IMR-90 (cell line): ENCODE results near the gene HAUS5. TPM values are rescaled to one million over a fixed set of nuclear protein-coding genes. Genes with fewer than 3 reads are reported as not detected.

Source experiments
- ATAC-seq: fragments of 200-7000 bp; cut with Tn5 transposase; 2 replicates; pipeline ENCODE4 v1.9.1; 2020; ENCODE audit warnings: low read depth, mild to moderate bottlenecking, moderate library complexity
- BruUV-seq: library from RNA; stranded (reverse); fragments of 400-500 nt; replicated peaks from 2 replicates; lab custom pipeline; 2021; lab: Mats Ljungman, UMichigan
- CTCF ChIA-PET: fragments of 300-600 bp; formaldehyde crosslinking; extraction: SDS; loops from one replicate; lab custom pipeline; 2021; ENCODE audit warnings: antibody characterized with exemption; lab: Yijun Ruan, JAX
- POLR2A ChIA-PET: fragments of 300-600 bp; sonication (Branson Sonifier 250); formaldehyde crosslinking; loops from one replicate; lab custom pipeline; 2022; ENCODE audit warnings: antibody characterized with exemption; ENCODE audit not compliant: unreplicated experiment; lab: Charles Lee
- DNase-seq: peaks from one replicate; pipeline ENCODE4 v3.0.0; 2013
- H2AFZ ChIP-seq: replicated peaks from 2 replicates; pipeline ENCODE3; 2013; ENCODE audit warnings: low read length, mild to moderate bottlenecking; ENCODE audit not compliant: poor library complexity
- H2AK5ac ChIP-seq: 2 replicates; pipeline ENCODE4 v1.6.1; 2013; ENCODE audit warnings: low read depth, low read length, inconsistent platforms
- H2AK9ac ChIP-seq: replicated peaks from 2 replicates; pipeline ENCODE3; 2013; ENCODE audit warnings: mild to moderate bottlenecking, low read depth, low read length, moderate library complexity; ENCODE audit not compliant: poor library complexity
- H2BK120ac ChIP-seq: 2 replicates; pipeline ENCODE4 v1.6.1; 2013; ENCODE audit warnings: low read depth, low read length, inconsistent platforms
- H2BK15ac ChIP-seq: 3 replicates; pipeline ENCODE4 v1.6.1; 2013; ENCODE audit warnings: low read depth, low read length, inconsistent platforms
- H2BK20ac ChIP-seq: 2 replicates; pipeline ENCODE4 v1.6.1; 2013; ENCODE audit warnings: low read depth, mild to moderate bottlenecking, inconsistent platforms, low read length, moderate library complexity
- H2BK5ac ChIP-seq: 2 replicates; pipeline ENCODE4 v1.6.1; 2013; ENCODE audit warnings: mild to moderate bottlenecking, low read depth, low read length, inconsistent platforms; ENCODE audit not compliant: poor library complexity, severe bottlenecking
- H3K14ac ChIP-seq: replicated peaks from 2 replicates; pipeline ENCODE4 v1.6.1; 2013; ENCODE audit warnings: low read depth, low read length, inconsistent platforms
- H3K18ac ChIP-seq: 2 replicates; pipeline ENCODE4 v1.6.1; 2013; ENCODE audit warnings: low read depth, low read length, control low read depth
- H3K23ac ChIP-seq: 2 replicates; pipeline ENCODE4 v1.6.1; 2013; ENCODE audit warnings: low read depth, low read length, inconsistent platforms
- H3K27ac ChIP-seq: 2 replicates; pipeline ENCODE4 v1.5.1; 2013; ENCODE audit warnings: mild to moderate bottlenecking, control low read depth, low read length; ENCODE audit not compliant: insufficient read depth
- H3K27me3 ChIP-seq: 2 replicates; pipeline ENCODE4 v1.6.1; 2013; ENCODE audit warnings: low read length; ENCODE audit not compliant: control insufficient read depth, insufficient read depth
- H3K36me3 ChIP-seq: 2 replicates; pipeline ENCODE4 v1.6.1; 2013; ENCODE audit warnings: low read length, mixed read lengths; ENCODE audit not compliant: control insufficient read depth, insufficient read depth
- H3K4ac ChIP-seq: 2 replicates; pipeline ENCODE4 v1.6.1; 2013; ENCODE audit warnings: low read depth, low read length, inconsistent platforms
- H3K4me1 ChIP-seq: 2 replicates; pipeline ENCODE4 v1.6.1; 2013; ENCODE audit warnings: low read length, mixed read lengths; ENCODE audit not compliant: control insufficient read depth, insufficient read depth
- H3K4me2 ChIP-seq: 2 replicates; pipeline ENCODE4 v1.6.1; 2013; ENCODE audit warnings: low read depth, mild to moderate bottlenecking, control low read depth, low read length, moderate library complexity
- H3K4me3 ChIP-seq: 2 replicates; pipeline ENCODE4 v1.5.1; 2013; ENCODE audit warnings: low read depth, mild to moderate bottlenecking, control low read depth, low read length, moderate library complexity; ENCODE audit not compliant: insufficient read depth
- H3K56ac ChIP-seq: 2 replicates; pipeline ENCODE4 v1.6.1; 2013; ENCODE audit warnings: low read length, inconsistent platforms; ENCODE audit not compliant: insufficient read depth; ENCODE audit errors: extremely low read depth
- H3K79me1 ChIP-seq, 2 experiments: 2 replicates each; pipeline ENCODE4 v1.6.1; 2013; ENCODE audit warnings: low read length in 2 of 2, inconsistent platforms in 1 of 2, low read depth in 1 of 2
- H3K9ac ChIP-seq: 2 replicates; pipeline ENCODE4 v1.6.1; 2013; ENCODE audit warnings: low read depth, low read length, control low read depth
- H3K9me1 ChIP-seq: 2 replicates; pipeline ENCODE4 v1.6.1; 2013; ENCODE audit warnings: low read length, inconsistent platforms; ENCODE audit not compliant: insufficient read depth
- H3K9me3 ChIP-seq: 2 replicates; pipeline ENCODE4 v1.6.1; 2013; ENCODE audit warnings: low read length; ENCODE audit not compliant: control insufficient read depth, insufficient read depth
- H4K20me1 ChIP-seq: 2 replicates; pipeline ENCODE4 v1.6.1; 2013; ENCODE audit warnings: low read length, inconsistent platforms; ENCODE audit not compliant: insufficient read depth
- H4K5ac ChIP-seq: 2 replicates; pipeline ENCODE4 v1.6.1; 2013; ENCODE audit warnings: mild to moderate bottlenecking, low read depth, low read length, control low read depth
- H4K8ac ChIP-seq, 2 experiments: 2 replicates each; pipeline ENCODE4 v1.6.1; 2013; ENCODE audit warnings: low read depth in 2 of 2, low read length in 2 of 2, control low read depth in 1 of 2, inconsistent platforms in 1 of 2
- H4K91ac ChIP-seq: 2 replicates; pipeline ENCODE4 v1.6.1; 2013; ENCODE audit warnings: low read depth, low read length, inconsistent platforms; ENCODE audit not compliant: insufficient read depth
- BHLHE40 ChIP-seq: fragments of 150-350 bp; IDR thresholded peaks from 2 replicates; pipeline ENCODE4 v1.6.1; 2016; ENCODE audit warnings: mild to moderate bottlenecking, low read depth, low read length
- NFE2L2 ChIP-seq: fragments of 150-350 bp; IDR thresholded peaks from 2 replicates; pipeline ENCODE4 v1.6.1; 2016; ENCODE audit warnings: low read depth, mild to moderate bottlenecking, low read length
- RFX5 ChIP-seq: IDR thresholded peaks from 2 replicates; pipeline ENCODE4 v1.8.0; 2012; ENCODE audit warnings: low read depth, mild to moderate bottlenecking, low read length, moderate library complexity
- WGBS, 2 experiments: methylation state at CpG; one replicate each; pipeline versions ENCODE4 v1.1.5 to v1.1.7; 2013; ENCODE audit warnings: missing lambda C conversion rate in 2 of 2; ENCODE audit not compliant: insufficient read length in 1 of 2; ENCODE audit errors: extremely low coverage in 2 of 2; 5-methylcytosine and 5-hydroxymethylcytosine counted together
- dilution Hi-C: fragments of 300-500 bp; cut with HindIII; formaldehyde crosslinking; loops from one replicate; pipeline ENCODE4 v1.14.3; 2018; ENCODE audit warnings: low sequenced_read_pairs; ENCODE audit not compliant: unreplicated experiment
- in situ Hi-C: fragments of 300-500 bp; cut with MboI; formaldehyde crosslinking; loops from 3 replicates; pipeline ENCODE4 v1.14.3; 2019; ENCODE audit warnings: low sequenced_read_pairs, inconsistent platforms, mixed read lengths
- intact Hi-C: fragments of 100-400 bp; cut with micrococcal nuclease; formaldehyde crosslinking; loops from 2 replicates; pipeline ENCODE4 v1.10.0; 2022
- polyA plus RNA-seq, 3 experiments: library from polyadenylated mRNA; depleted of rRNA; stranded (reverse); fragments of >200 nt; gene quantifications; 2 replicates each; pipeline ENCODE4 v1.2.3, GENCODE V29; 2012; ENCODE audit warnings: low replicate concordance in 1 of 3
- total RNA-seq: library from RNA; depleted of rRNA; stranded (reverse); fragments of >200 nt; gene quantifications from 2 replicates; pipeline ENCODE4 v1.2.3, GENCODE V29; 2012
- TF ChIP-seq, protein P1 (sequence below): fragments of 150-350 bp; IDR thresholded peaks from 2 replicates; pipeline ENCODE4 v1.6.1; 2016; ENCODE audit warnings: low read depth, mild to moderate bottlenecking, low read length, moderate library complexity, borderline replicate concordance
- TF ChIP-seq, protein P2 (sequence below): conservative IDR thresholded peaks from 2 replicates; pipeline ENCODE4 v1.5.1; 2012; ENCODE audit warnings: mild to moderate bottlenecking, low read depth, low read length, improper control_type of control experiment

The HAUS5 gene
- total and polyA plus RNA-seq, 2 of the 4 experiments (the other 2 are of a cell fraction): 3.4 to 6.2 TPM

DNA sequence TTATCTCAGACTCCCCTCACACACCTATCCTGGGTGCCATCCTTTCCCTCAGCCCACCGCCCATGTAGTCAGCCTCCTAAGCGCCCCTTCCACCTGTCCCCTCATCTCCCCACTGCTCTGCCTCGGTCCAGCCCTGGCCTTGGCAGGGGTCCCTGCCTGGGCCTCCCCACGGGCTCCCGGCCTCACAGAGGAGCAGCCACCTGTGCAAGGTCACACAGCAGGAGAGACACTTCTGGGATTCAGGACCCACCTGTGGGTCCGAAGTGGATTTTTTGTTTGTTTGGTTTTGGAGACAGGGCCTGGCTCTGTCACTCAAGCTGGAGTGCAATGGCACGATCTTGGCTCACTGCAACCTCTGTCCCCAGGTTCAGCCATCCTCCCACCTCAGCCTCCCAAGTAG lies 53.1 kb downstream of the HAUS5 start:
- H3K14ac ChIP-seq: no peak overlapping the region
- no peak for TF ChIP-seq NFE2L2
- TF ChIP-seq, protein P1, sequence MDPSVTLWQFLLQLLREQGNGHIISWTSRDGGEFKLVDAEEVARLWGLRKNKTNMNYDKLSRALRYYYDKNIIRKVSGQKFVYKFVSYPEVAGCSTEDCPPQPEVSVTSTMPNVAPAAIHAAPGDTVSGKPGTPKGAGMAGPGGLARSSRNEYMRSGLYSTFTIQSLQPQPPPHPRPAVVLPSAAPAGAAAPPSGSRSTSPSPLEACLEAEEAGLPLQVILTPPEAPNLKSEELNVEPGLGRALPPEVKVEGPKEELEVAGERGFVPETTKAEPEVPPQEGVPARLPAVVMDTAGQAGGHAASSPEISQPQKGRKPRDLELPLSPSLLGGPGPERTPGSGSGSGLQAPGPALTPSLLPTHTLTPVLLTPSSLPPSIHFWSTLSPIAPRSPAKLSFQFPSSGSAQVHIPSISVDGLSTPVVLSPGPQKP: no peak
- TF ChIP-seq, protein P2, sequence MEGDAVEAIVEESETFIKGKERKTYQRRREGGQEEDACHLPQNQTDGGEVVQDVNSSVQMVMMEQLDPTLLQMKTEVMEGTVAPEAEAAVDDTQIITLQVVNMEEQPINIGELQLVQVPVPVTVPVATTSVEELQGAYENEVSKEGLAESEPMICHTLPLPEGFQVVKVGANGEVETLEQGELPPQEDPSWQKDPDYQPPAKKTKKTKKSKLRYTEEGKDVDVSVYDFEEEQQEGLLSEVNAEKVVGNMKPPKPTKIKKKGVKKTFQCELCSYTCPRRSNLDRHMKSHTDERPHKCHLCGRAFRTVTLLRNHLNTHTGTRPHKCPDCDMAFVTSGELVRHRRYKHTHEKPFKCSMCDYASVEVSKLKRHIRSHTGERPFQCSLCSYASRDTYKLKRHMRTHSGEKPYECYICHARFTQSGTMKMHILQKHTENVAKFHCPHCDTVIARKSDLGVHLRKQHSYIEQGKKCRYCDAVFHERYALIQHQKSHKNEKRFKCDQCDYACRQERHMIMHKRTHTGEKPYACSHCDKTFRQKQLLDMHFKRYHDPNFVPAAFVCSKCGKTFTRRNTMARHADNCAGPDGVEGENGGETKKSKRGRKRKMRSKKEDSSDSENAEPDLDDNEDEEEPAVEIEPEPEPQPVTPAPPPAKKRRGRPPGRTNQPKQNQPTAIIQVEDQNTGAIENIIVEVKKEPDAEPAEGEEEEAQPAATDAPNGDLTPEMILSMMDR: no peak
- TF ChIP-seq RFX5: no peak
- TF ChIP-seq BHLHE40: no peak
- H3K9me3 ChIP-seq: no peaks in the 10 kb centered on the region
- no peak overlapping the region for H4K8ac ChIP-seq
- H3K4me3 ChIP-seq: no peak overlapping the region
- peaks cover 5% of the 10 kb centered on the region; the same call in 1 of the 2 replicates for H3K27me3 ChIP-seq
- dilution Hi-C loops: no loop called here
- H2AK5ac ChIP-seq: no peak overlapping the region
- H3K4me2 ChIP-seq: no peak overlapping the region
- POLR2A ChIA-PET: no interaction called here
- no peak overlapping the region for H3K9ac ChIP-seq
- no peak overlapping the region for H2BK120ac ChIP-seq
- H3K56ac ChIP-seq: no peak overlapping the region
- H2AK9ac ChIP-seq: no peak overlapping the region
- no peak overlapping the region for H3K18ac ChIP-seq
- H3K4me1 ChIP-seq: no peaks in the 10 kb centered on the region
- in situ Hi-C loops: no loop called here
- H4K5ac ChIP-seq: no peak overlapping the region
- no peak overlapping the region for H2BK5ac ChIP-seq
- H4K20me1 ChIP-seq: 0 out of 2 replicates have a peak, but pooled peaks cover 7% of the 10 kb centered on the region
- BruUV-seq: no TSS peak
- CTCF ChIA-PET: no interaction called here
- H2AFZ ChIP-seq: no peak overlapping the region
- no peak overlapping the region for H3K23ac ChIP-seq
- H2BK20ac ChIP-seq: no peak overlapping the region
- H3K27ac ChIP-seq: no peak overlapping the region
- H3K4ac ChIP-seq: no peak overlapping the region
- DNase-seq: no peak
- intact Hi-C loops: no loop called here
- no CpG with 5 or more reads among the region's 7 CpGs for WGBS, 2 experiments
- H2BK15ac ChIP-seq: no peak overlapping the region
- H3K36me3 ChIP-seq: peaks cover 21% of the 10 kb centered on the region
- no peak overlapping the region for H4K91ac ChIP-seq
- no peaks in the 10 kb centered on the region for H3K9me1 ChIP-seq
- ATAC-seq: no peak
- peaks cover 0 to 4% of the 10 kb centered on the region in 2 experiments; a peak in 1 of 4 replicates for H3K79me1 ChIP-seq
